ENCODE results near the gene VSTM2B.

DNA sequence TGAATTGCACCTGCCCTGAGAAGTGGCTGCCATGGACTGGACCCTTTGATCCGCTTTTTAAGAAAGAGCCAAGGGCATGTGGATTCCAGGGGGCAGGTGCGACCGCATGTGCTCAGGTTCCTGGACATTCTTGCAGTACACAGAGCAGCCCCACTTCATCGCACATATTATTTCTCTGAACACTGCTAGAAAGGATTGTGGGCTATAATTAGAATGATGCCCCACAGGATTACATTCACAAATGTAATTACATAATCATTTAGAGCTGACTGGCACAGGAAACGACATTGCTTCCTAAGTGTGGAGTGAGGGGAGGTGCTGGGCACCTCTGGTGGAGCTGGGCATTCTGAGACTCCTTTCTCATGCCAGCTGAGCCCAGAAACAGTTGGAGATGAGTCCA lies 37.5 kb upstream of the VSTM2B start:
- TF ChIP-seq, protein P1, sequence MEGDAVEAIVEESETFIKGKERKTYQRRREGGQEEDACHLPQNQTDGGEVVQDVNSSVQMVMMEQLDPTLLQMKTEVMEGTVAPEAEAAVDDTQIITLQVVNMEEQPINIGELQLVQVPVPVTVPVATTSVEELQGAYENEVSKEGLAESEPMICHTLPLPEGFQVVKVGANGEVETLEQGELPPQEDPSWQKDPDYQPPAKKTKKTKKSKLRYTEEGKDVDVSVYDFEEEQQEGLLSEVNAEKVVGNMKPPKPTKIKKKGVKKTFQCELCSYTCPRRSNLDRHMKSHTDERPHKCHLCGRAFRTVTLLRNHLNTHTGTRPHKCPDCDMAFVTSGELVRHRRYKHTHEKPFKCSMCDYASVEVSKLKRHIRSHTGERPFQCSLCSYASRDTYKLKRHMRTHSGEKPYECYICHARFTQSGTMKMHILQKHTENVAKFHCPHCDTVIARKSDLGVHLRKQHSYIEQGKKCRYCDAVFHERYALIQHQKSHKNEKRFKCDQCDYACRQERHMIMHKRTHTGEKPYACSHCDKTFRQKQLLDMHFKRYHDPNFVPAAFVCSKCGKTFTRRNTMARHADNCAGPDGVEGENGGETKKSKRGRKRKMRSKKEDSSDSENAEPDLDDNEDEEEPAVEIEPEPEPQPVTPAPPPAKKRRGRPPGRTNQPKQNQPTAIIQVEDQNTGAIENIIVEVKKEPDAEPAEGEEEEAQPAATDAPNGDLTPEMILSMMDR (conservative IDR thresholded peaks at IDR 0.05; ENCODE audit: low read depth, low read length), result no peak
- TF ChIP-seq EZH2 (IDR thresholded peaks at IDR 0.05; ENCODE audit: borderline replicate concordance, low read depth, low read length, poor library complexity, severe bottlenecking), result no peak
